OCI-LY7 (cell line): Measurements from ENCODE around the gene ARPC2.

ENCODE experiments used
- EZH2phosphoT487 ChIP-seq: fragments of 200-600 bp; sonication (generic); IDR thresholded peaks from 2 replicates; pipeline ENCODE4 v1.6.1; 2018; ENCODE audit warnings: low read depth, borderline replicate concordance, mild to moderate bottlenecking, mixed run types, antibody characterized with exemption, low read length, moderate library complexity, mixed read lengths
- TF ChIP-seq, protein P1 (sequence below): fragments of 200-600 bp; sonication (generic); conservative IDR thresholded peaks from 2 replicates; pipeline ENCODE4 v1.5.1; 2014; ENCODE audit warnings: mild to moderate bottlenecking, antibody characterized with exemption, low read length, moderate library complexity, mixed read lengths

DNA sequence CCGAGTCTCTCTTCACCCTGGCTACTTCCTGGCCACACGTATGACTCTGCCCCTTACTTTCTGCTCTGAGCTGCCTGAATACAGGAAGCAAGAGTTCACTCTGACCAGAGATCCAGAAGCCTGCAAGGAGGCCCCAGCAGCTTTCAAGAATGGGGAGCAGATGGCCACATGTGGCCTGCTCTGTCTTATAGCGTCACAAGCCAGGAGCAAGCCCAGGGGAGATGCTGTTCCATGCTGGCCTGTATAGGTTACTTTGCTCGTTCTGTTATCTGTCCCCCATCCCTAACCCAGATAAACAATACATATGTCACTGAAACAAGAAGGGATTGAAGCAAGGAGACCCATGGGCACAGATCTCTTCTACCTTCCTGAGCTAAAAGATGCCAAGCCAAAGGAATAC lies 57.6 kb downstream of the ARPC2 start:
- TF ChIP-seq, protein P1, sequence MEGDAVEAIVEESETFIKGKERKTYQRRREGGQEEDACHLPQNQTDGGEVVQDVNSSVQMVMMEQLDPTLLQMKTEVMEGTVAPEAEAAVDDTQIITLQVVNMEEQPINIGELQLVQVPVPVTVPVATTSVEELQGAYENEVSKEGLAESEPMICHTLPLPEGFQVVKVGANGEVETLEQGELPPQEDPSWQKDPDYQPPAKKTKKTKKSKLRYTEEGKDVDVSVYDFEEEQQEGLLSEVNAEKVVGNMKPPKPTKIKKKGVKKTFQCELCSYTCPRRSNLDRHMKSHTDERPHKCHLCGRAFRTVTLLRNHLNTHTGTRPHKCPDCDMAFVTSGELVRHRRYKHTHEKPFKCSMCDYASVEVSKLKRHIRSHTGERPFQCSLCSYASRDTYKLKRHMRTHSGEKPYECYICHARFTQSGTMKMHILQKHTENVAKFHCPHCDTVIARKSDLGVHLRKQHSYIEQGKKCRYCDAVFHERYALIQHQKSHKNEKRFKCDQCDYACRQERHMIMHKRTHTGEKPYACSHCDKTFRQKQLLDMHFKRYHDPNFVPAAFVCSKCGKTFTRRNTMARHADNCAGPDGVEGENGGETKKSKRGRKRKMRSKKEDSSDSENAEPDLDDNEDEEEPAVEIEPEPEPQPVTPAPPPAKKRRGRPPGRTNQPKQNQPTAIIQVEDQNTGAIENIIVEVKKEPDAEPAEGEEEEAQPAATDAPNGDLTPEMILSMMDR: no peak
- TF ChIP-seq EZH2phosphoT487: no peak
